Adrenal gland (tissue), 12 donors: ENCODE data around the gene COL5A1. TPM values are rescaled to one million over a fixed set of nuclear protein-coding genes. Genes with fewer than 3 reads are reported as not detected.

ENCODE experiments used
- DNase-seq, 7 donors: peaks; one replicate each; pipeline ENCODE4 v3.0.0-alpha.2; 2019 to 2020
- H3K27ac ChIP-seq, 5 donors: fragments of 200-600 bp; sonication (generic) in 4 of 5; 1 replicate in 3 of 5; 2 replicates in 2 of 5; pipeline versions ENCODE4 v1.5.1 to v1.8.0; 2016 to 2020; ENCODE audit warnings: mild to moderate bottlenecking in 1 of 5
- H3K27me3 ChIP-seq: fragments of 200-600 bp; 2 replicates; pipeline ENCODE4 v1.8.0; 2021
- H3K36me3 ChIP-seq, 2 donors: fragments of 200-600 bp; replicated peaks in 1 of 2; 1 replicate in 1 of 2; 2 replicates in 1 of 2; pipeline versions ENCODE4 v1.5.1 to v1.8.0; 2018 to 2022
- H3K4me1 ChIP-seq, 2 donors: fragments of 200-600 bp; replicated peaks in 1 of 2; 1 replicate in 1 of 2; 2 replicates in 1 of 2; pipeline versions ENCODE4 v1.5.1 to v1.8.0; 2018 to 2021
- H3K4me3 ChIP-seq, 4 donors: fragments of 200-600 bp; sonication (generic) in 3 of 4; one replicate each; pipeline ENCODE4 v1.5.1; 2016 to 2018
- H3K9me3 ChIP-seq, 3 donors: fragments of 200-600 bp; sonication (generic) in 1 of 3; replicated peaks in 1 of 3; 1 replicate in 2 of 3; 2 replicates in 1 of 3; pipeline versions ENCODE4 v1.5.1 to v1.8.0; 2016 to 2021
- CTCF ChIP-seq, 6 experiments: fragments of 450-650 bp in 4 of 6; fragments of 200-600 bp in 2 of 6; sonication (generic) in 1 of 6; IDR thresholded peaks; 1 replicate in 5 of 6; 2 replicates in 1 of 6; pipeline versions ENCODE4 v1.5.1 to v1.8.0; 2016 to 2021; ENCODE audit warnings: antibody characterized with exemption in 6 of 6, mild to moderate bottlenecking in 2 of 6, moderate library complexity in 1 of 6
- POLR2A ChIP-seq, 2 donors: fragments of 450-650 bp; IDR thresholded peaks; one replicate each; pipeline ENCODE4 v1.6.1; 2017; ENCODE audit warnings: antibody characterized with exemption in 2 of 2, mild to moderate bottlenecking in 2 of 2, moderate library complexity in 1 of 2
- WGBS, 4 donors: extraction: QIAGEN DNeasy Blood & Tissue Kit in 2 of 4; methylation state at CpG; one replicate each; pipeline versions ENCODE4 v1.1.5 to v1.1.7; 2013 to 2017; 5-methylcytosine and 5-hydroxymethylcytosine counted together
- intact Hi-C, 2 donors: fragments of 100-400 bp; cut with DNase I; formaldehyde crosslinking; loops; one replicate each; pipeline versions ENCODE4 v1.14.1 to v1.15.0; 2022 to 2023
- polyA plus RNA-seq, 3 donors: library from polyadenylated mRNA; stranded (reverse); fragments of 200-250 nt in 2 of 3; fragments of 350-450 nt in 1 of 3; fragmentation: Illumina TruSeq in 1 of 3; extraction: RNeasy Lipid Tissue Mini Kit (QIAGEN cat#74804) in 1 of 3; gene quantifications; one replicate each; pipeline ENCODE4 v1.2.3, GENCODE V29; 2013 to 2014
- total RNA-seq, 9 donors: library from RNA; depleted of rRNA in 4 of 9; stranded (reverse); fragments of >200 nt in 4 of 9; fragments of 120-200 nt in 1 of 9; fragmentation: NEBNext Ultra II Directional in 1 of 9; extraction: Animal tissue kit (Norgen Biotek cat#: 25700) in 1 of 9; gene quantifications; one replicate each; pipeline versions ENCODE4 v1.1.0 to v1.2.4, GENCODE V29; 2013 to 2023
- donor health status: healthy with polysubstance abuse.
- donor health status: Bipolar disorder and iron deficiency.
- donor health status: DM: yes; HTN: yes; CAD: no.
- donor health status: DM: no; HTN: no; CAD: no.
- donor health status: DM: no; HTN: no; CAD: no.
- donor health status: DM: yes; HTN: yes; CAD: no.

COL5A1 gene
- total and polyA plus RNA-seq, 12 donors = 3.5 to 45.5 (median 29.3) TPM

GRCh38 chr9:134593286-134594077 lies 48.1 kb upstream of the COL5A1 start:
- intact Hi-C loops = no loop called here
- Histone ChIP-seq H3K36me3 (no peaks in the 10 kb centered on the region), H3K9me3 (no peaks in the 10 kb centered on the region), H3K27me3 (no peaks in the 10 kb centered on the region), H3K4me1 (no peaks in the 10 kb centered on the region), H3K27ac (no peak overlapping the region), H3K4me3 (no peak overlapping the region)
- WGBS, 4 donors = 82 to 89% (median 87%) methylated on average over 24 to 25 of the region's 25 CpGs
- peak in 2 of 7 donors; percentile 8 to 18 for DNase-seq
- TF ChIP-seq POLR2A (IDR thresholded peaks at IDR 0.05) (no peak), CTCF (IDR thresholded peaks at IDR 0.05) (no peak)

GRCh38 chr9:134594078-134594941 lies 47.3 kb upstream of the COL5A1 start:
- peak in 2 of 7 donors; percentile 10 to 18 for DNase-seq
- no peak overlapping the region for H3K4me3 ChIP-seq
- TF ChIP-seq CTCF (IDR thresholded peaks at IDR 0.05) = no peak
- no peak for TF ChIP-seq POLR2A (IDR thresholded peaks at IDR 0.05)
- intact Hi-C loops = no loop called here
- no peaks in the 10 kb centered on the region for H3K4me1 ChIP-seq
- no peaks in the 10 kb centered on the region for H3K36me3 ChIP-seq
- no peak overlapping the region for H3K27ac ChIP-seq
- 84 to 97% (median 90%) methylated on average over 4 to 15 of the region's 15 CpGs for WGBS, 4 donors
- no peaks in the 10 kb centered on the region for H3K9me3 ChIP-seq
- no peaks in the 10 kb centered on the region for H3K27me3 ChIP-seq

GRCh38 chr9:134595014-134595413 lies 46.6 kb upstream of the COL5A1 start:
- H3K36me3 ChIP-seq = no peaks in the 10 kb centered on the region
- DNase-seq = peak in 2 of 7 donors; percentile 7 to 11
- H3K9me3 ChIP-seq = no peaks in the 10 kb centered on the region
- no peaks in the 10 kb centered on the region for H3K4me1 ChIP-seq
- no peak for TF ChIP-seq POLR2A (IDR thresholded peaks at IDR 0.05)
- no peak for TF ChIP-seq CTCF (IDR thresholded peaks at IDR 0.05)
- intact Hi-C loops = no loop called here
- WGBS, 4 donors = 95 to 97% methylated on average over 9 of the region's 9 CpGs; no CpG with 5 or more reads in 2 of the 4 donors
- no peak overlapping the region for H3K4me3 ChIP-seq
- no peak overlapping the region for H3K27ac ChIP-seq
- no peaks in the 10 kb centered on the region for H3K27me3 ChIP-seq
